GM12878 (cell line): ENCODE measurements around the gene CHN1. TPM values are rescaled to one million over a fixed set of nuclear protein-coding genes. Genes with fewer than 3 reads are reported as not detected.

ENCODE experiments used
- ATAC-seq: fragments of 200-7000 bp; cut with Tn5 transposase; 3 replicates; pipeline ENCODE4 v1.9.1; 2020; ENCODE audit warnings: mild to moderate bottlenecking, moderate library complexity
- BruUV-seq: library from RNA; stranded (reverse); fragments of 400-500 nt; replicated peaks from 2 replicates; lab custom pipeline; 2021; lab: Mats Ljungman, UMichigan
- CTCF ChIA-PET: fragments of 300-600 bp; sonication (Branson Sonifier 250); formaldehyde crosslinking; extraction: SDS; loops from one replicate; lab custom pipeline; 2021; ENCODE audit warnings: inconsistent platforms; lab: Yijun Ruan, JAX
- POLR2A ChIA-PET: fragments of 350-600 bp; formaldehyde crosslinking; extraction: SDS; loops from one replicate; lab custom pipeline; 2021; ENCODE audit warnings: inconsistent platforms; lab: Charles Lee
- RAD21 ChIA-PET: fragments of 300-600 bp; sonication (Branson Sonifier 250); formaldehyde crosslinking; loops from one replicate; lab custom pipeline; 2023; ENCODE audit warnings: antibody characterized with exemption; ENCODE audit not compliant: unreplicated experiment; lab: Charles Lee
- SMC1A ChIA-PET: fragments of 300-600 bp; sonication (Branson Sonifier 250); formaldehyde crosslinking; loops from one replicate; lab custom pipeline; 2023; ENCODE audit not compliant: unreplicated experiment, uncharacterized antibody; lab: Charles Lee
- DNase-seq: peaks from one replicate; pipeline ENCODE4 v3.0.0-alpha.2; 2011; ENCODE audit warnings: low read depth, low spot score
- FAIRE-seq: peaks from 3 replicates; lab custom pipeline; 2011; peaks lifted over from hg19 to GRCh38; lab: Jason Lieb, UNC
- H2AFZ ChIP-seq: 2 replicates; pipeline ENCODE4 v1.6.0; 2011; ENCODE audit warnings: low read depth, low read length, control low read depth; ENCODE audit not compliant: control insufficient read depth
- H3K27ac ChIP-seq: 2 replicates; pipeline ENCODE4 v1.5.1; 2011; ENCODE audit warnings: control low read depth; ENCODE audit not compliant: control insufficient read depth, insufficient read depth
- H3K27me3 ChIP-seq, 2 experiments: replicated peaks in 1 of 2; 2 replicates each; pipeline versions ENCODE4 v1.6.0 to v1.6.1; 2011; ENCODE audit warnings: low read length in 1 of 2; ENCODE audit not compliant: control insufficient read depth in 2 of 2, insufficient read depth in 2 of 2
- H3K36me3 ChIP-seq, 2 experiments: 2 replicates each; pipeline ENCODE4 v1.5.1; 2011; ENCODE audit warnings: low read length in 1 of 2; ENCODE audit not compliant: control insufficient read depth in 2 of 2, insufficient read depth in 2 of 2
- H3K4me1 ChIP-seq: 2 replicates; pipeline ENCODE4 v1.6.1; 2011; ENCODE audit warnings: mild to moderate bottlenecking, low read length, moderate library complexity, mixed read lengths; ENCODE audit not compliant: control insufficient read depth, insufficient read depth
- H3K4me2 ChIP-seq: 2 replicates; pipeline ENCODE4 v1.6.0; 2011; ENCODE audit warnings: control low read depth; ENCODE audit not compliant: control insufficient read depth, insufficient read depth
- H3K4me3 ChIP-seq: fragments of 200-600 bp; sonication (generic); 2 replicates; pipeline ENCODE4 v1.5.1; 2016
- H3K79me2 ChIP-seq: 2 replicates; pipeline ENCODE4 v1.6.0; 2011; ENCODE audit warnings: low read length; ENCODE audit not compliant: control insufficient read depth, insufficient read depth
- H3K9ac ChIP-seq: 2 replicates; pipeline ENCODE4 v1.8.0; 2011; ENCODE audit warnings: low read length, control low read depth, mixed read lengths; ENCODE audit not compliant: control insufficient read depth, insufficient read depth
- H3K9me3 ChIP-seq: replicated peaks from 3 replicates; pipeline ENCODE4 v1.5.1; 2011; ENCODE audit warnings: mild to moderate bottlenecking, low read length; ENCODE audit not compliant: control insufficient read depth, insufficient read depth
- H4K20me1 ChIP-seq: 2 replicates; pipeline ENCODE4 v1.6.0; 2011; ENCODE audit not compliant: control insufficient read depth, insufficient read depth
- BACH1 ChIP-seq: fragments of 450-650 bp; IDR thresholded peaks from 2 replicates; pipeline ENCODE4 v1.6.1; 2017; ENCODE audit warnings: mild to moderate bottlenecking, borderline replicate concordance
- BHLHE40 ChIP-seq, 2 experiments: fragments of 450-650 bp in 1 of 2; IDR thresholded peaks; 2 replicates each; pipeline ENCODE4 v1.6.1; 2011 to 2017; ENCODE audit warnings: low read depth in 2 of 2, borderline replicate concordance in 1 of 2, improper control_type of control experiment in 1 of 2, low read length in 1 of 2, mild to moderate bottlenecking in 1 of 2
- CBFB ChIP-seq: IDR thresholded peaks from 2 replicates; pipeline ENCODE4 v1.6.1; 2016; ENCODE audit warnings: antibody characterized with exemption, low read depth
- CHD1 ChIP-seq: IDR thresholded peaks from 2 replicates; pipeline ENCODE4 v1.6.1; 2012; ENCODE audit warnings: low read depth, low read length, improper control_type of control experiment
- DPF2 ChIP-seq: fragments of 450-650 bp; IDR thresholded peaks from 2 replicates; pipeline ENCODE4 v1.6.1; 2017; ENCODE audit warnings: mild to moderate bottlenecking
- HSF1 ChIP-seq: fragments of 150-350 bp; IDR thresholded peaks from 2 replicates; pipeline ENCODE4 v1.6.1; 2014; ENCODE audit warnings: mild to moderate bottlenecking, low read depth, low read length
- NBN ChIP-seq: fragments of 450-650 bp; IDR thresholded peaks from 2 replicates; pipeline ENCODE4 v1.6.1; 2016
- NFYB ChIP-seq: IDR thresholded peaks from 2 replicates; pipeline ENCODE4 v1.6.1; 2011; ENCODE audit warnings: low read depth, mild to moderate bottlenecking, low read length, improper control_type of control experiment, moderate library complexity; ENCODE audit not compliant: insufficient read depth
- RCOR1 ChIP-seq: conservative IDR thresholded peaks from 2 replicates; pipeline ENCODE4 v1.6.1; 2012; ENCODE audit warnings: low read depth, low read length, improper control_type of control experiment
- RUNX3 ChIP-seq: IDR thresholded peaks from 2 replicates; pipeline ENCODE4 v1.6.1; 2012; ENCODE audit warnings: low read length, inconsistent platforms
- SIN3A ChIP-seq: IDR thresholded peaks from 2 replicates; pipeline ENCODE4 v1.6.1; 2012; ENCODE audit warnings: low read depth, low read length, improper control_type of control experiment
- TAF1 ChIP-seq: IDR thresholded peaks from 2 replicates; pipeline ENCODE4 v1.6.1; 2011; ENCODE audit warnings: mild to moderate bottlenecking, low read depth, low read length, borderline replicate concordance
- TBL1XR1 ChIP-seq: IDR thresholded peaks from 2 replicates; pipeline ENCODE4 v1.6.1; 2012; ENCODE audit warnings: low read depth, low read length, improper control_type of control experiment
- TCF3 ChIP-seq: IDR thresholded peaks from 2 replicates; pipeline ENCODE4 v1.6.1; 2012; ENCODE audit warnings: low read depth, mild to moderate bottlenecking, low read length, borderline replicate concordance; ENCODE audit not compliant: insufficient read depth
- TCF7 ChIP-seq: IDR thresholded peaks from 2 replicates; pipeline ENCODE4 v1.6.1; 2014; ENCODE audit warnings: antibody characterized with exemption, borderline replicate concordance
- ZNF207 ChIP-seq: fragments of 450-650 bp; IDR thresholded peaks from 2 replicates; pipeline ENCODE4 v1.6.1; 2014; ENCODE audit warnings: antibody characterized with exemption, mild to moderate bottlenecking, borderline replicate concordance
- ZSCAN29 ChIP-seq: fragments of 450-650 bp; IDR thresholded peaks from 2 replicates; pipeline ENCODE4 v1.6.1; 2017; ENCODE audit warnings: mild to moderate bottlenecking, moderate library complexity
- WGBS: methylation state at CpG from one replicate; pipeline ENCODE4 v1.1.6; 2016; ENCODE audit warnings: low lambda C conversion rate; ENCODE audit not compliant: insufficient replicate concordance, insufficient coverage; ENCODE audit errors: missing lambda C conversion rate; 5-methylcytosine and 5-hydroxymethylcytosine counted together
- in situ Hi-C: fragments of 300-500 bp; cut with MboI; formaldehyde crosslinking; loops from 9 replicates; pipeline ENCODE4 v1.14.3; 2018; ENCODE audit warnings: mixed read lengths
- intact Hi-C: fragments of 100-400 bp; cut with micrococcal nuclease; formaldehyde crosslinking; loops from one replicate; pipeline ENCODE4 v1.14.2; 2022; ENCODE audit not compliant: unreplicated experiment
- polyA plus RNA-seq, 11 experiments: library from polyadenylated mRNA; depleted of rRNA in 4 of 11; unstranded in 6 of 11; stranded (reverse) in 5 of 11; fragments of >200 nt; fragmentation: Nextera tagmentation in 4 of 11; fragmentation: Illumina TruSeq in 1 of 11; extraction: Ambion mirVana in 4 of 11; extraction: Trizol in 1 of 11; gene quantifications; 1 replicate in 1 of 11; 2 replicates in 10 of 11; pipeline versions ENCODE4 v1.2.1 to v1.2.3, GENCODE V29; 2011 to 2016; ENCODE audit warnings: inconsistent platforms in 2 of 11, missing spikeins in 2 of 11, low read depth in 1 of 11
- total RNA-seq, 4 experiments: library from RNA; depleted of rRNA in 3 of 4; stranded (reverse); fragments of >200 nt in 3 of 4; fragmentation: Illumina TruSeq in 1 of 4; extraction: Trizol in 1 of 4; gene quantifications; 2 replicates each; pipeline versions ENCODE4 v1.2.1 to v1.2.3, GENCODE V29; 2013 to 2021
- TF ChIP-seq, protein P1 (sequence below): fragments of 450-650 bp; conservative IDR thresholded peaks from 2 replicates; pipeline ENCODE4 v1.6.1; 2017; ENCODE audit warnings: mild to moderate bottlenecking, moderate library complexity

CHN1 gene
- total and polyA plus RNA-seq, 10 of the 15 experiments (the other 5 are each of a cell fraction or from before 2014, with no cell fraction given): 0.18 to 0.92 (median 0.53) TPM; not detected in 1

- TF ChIP-seq ZNF207: no peak
- TF ChIP-seq BHLHE40 (IDR thresholded peaks at IDR 0.05; ENCODE audit: borderline replicate concordance in 1 of 2, low read depth in 2 of 2, low read length in 1 of 2): no peak
- TF ChIP-seq RUNX3: no peak
- TF ChIP-seq, protein P1, sequence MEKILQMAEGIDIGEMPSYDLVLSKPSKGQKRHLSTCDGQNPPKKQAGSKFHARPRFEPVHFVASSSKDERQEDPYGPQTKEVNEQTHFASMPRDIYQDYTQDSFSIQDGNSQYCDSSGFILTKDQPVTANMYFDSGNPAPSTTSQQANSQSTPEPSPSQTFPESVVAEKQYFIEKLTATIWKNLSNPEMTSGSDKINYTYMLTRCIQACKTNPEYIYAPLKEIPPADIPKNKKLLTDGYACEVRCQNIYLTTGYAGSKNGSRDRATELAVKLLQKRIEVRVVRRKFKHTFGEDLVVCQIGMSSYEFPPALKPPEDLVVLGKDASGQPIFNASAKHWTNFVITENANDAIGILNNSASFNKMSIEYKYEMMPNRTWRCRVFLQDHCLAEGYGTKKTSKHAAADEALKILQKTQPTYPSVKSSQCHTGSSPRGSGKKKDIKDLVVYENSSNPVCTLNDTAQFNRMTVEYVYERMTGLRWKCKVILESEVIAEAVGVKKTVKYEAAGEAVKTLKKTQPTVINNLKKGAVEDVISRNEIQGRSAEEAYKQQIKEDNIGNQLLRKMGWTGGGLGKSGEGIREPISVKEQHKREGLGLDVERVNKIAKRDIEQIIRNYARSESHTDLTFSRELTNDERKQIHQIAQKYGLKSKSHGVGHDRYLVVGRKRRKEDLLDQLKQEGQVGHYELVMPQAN: no peak
- no peak for TF ChIP-seq NFYB
- TF ChIP-seq ZSCAN29: no peak
- no peak for TF ChIP-seq SIN3A
- no peak for TF ChIP-seq HSF1
- TF ChIP-seq CHD1: no peak
- TF ChIP-seq RCOR1: no peak
- no peak for TF ChIP-seq TBL1XR1
- no peak for TF ChIP-seq NBN
- TF ChIP-seq DPF2: no peak
- no peak for TF ChIP-seq CBFB
- no peak for TF ChIP-seq TCF3
- TF ChIP-seq TAF1: no peak
- no peak for TF ChIP-seq TCF7
- TF ChIP-seq BACH1: no peak
- TF ChIP-seq, all 136 proteins: peak for 0
- H4K20me1 ChIP-seq: no peaks in the 10 kb centered on the region
- FAIRE-seq (no peak), ATAC-seq (no peak), DNase-seq (no peak)
- no peaks in the 10 kb centered on the region for H3K9me3 ChIP-seq
- no peaks in the 10 kb centered on the region for H3K36me3 ChIP-seq
- BruUV-seq: no TSS peak
- H3K9ac ChIP-seq: no peak overlapping the region
- 61% methylated on average over 3 of the region's 3 CpGs for WGBS
- RAD21 ChIA-PET: no interaction called here
- intact Hi-C loops (no loop called here), in situ Hi-C loops (no loop called here)
- H3K27ac ChIP-seq: no peak overlapping the region
- H3K4me1 ChIP-seq: no peaks in the 10 kb centered on the region
- H3K27me3 ChIP-seq: peaks cover 2 to 6% of the 10 kb centered on the region in 2 experiments; a peak in 2 of 4 replicates
- CTCF ChIA-PET: no interaction called here
- H3K4me2 ChIP-seq: no peak overlapping the region
- POLR2A ChIA-PET: no interaction called here
- H3K4me3 ChIP-seq: no peak overlapping the region
- H2AFZ ChIP-seq: no peak overlapping the region
- H3K79me2 ChIP-seq: no peaks in the 10 kb centered on the region
- SMC1A ChIA-PET: interaction anchor here (0.8 kb wide), 1 partner anchor 34 kb away, joined by 3 read pairs; no protein-coding TSS in a partner anchor
Measured at GRCh38 chr2:174908284-174908683, 96.9 kb downstream of the CHN1 start.
